WTC11 (cell line): ENCODE data around the gene STT3B. TPM values are rescaled to one million over a fixed set of nuclear protein-coding genes. Genes with fewer than 3 reads are reported as not detected.

ENCODE experiments used
- ATAC-seq: fragments of 200-7000 bp; cut with Tn5 transposase; 2 replicates; pipeline ENCODE4 v1.10.0; 2021; ENCODE audit warnings: mild to moderate bottlenecking, moderate library complexity
- CTCF ChIA-PET: fragments of 300-600 bp; sonication (Branson Sonifier 250); formaldehyde crosslinking; loops from one replicate; lab custom pipeline; 2021; ENCODE audit warnings: antibody characterized with exemption; lab: Charles Lee
- POLR2A ChIA-PET: fragments of 350-600 bp; sonication (Branson Sonifier 250); formaldehyde crosslinking; loops from one replicate; lab custom pipeline; 2021; ENCODE audit warnings: antibody characterized with exemption; lab: Charles Lee
- DNase-seq: peaks from one replicate; pipeline ENCODE4 v3.0.0; 2021; ENCODE audit warnings: low spot score
- H3K27ac Mint-ChIP-seq: 2 replicates; pipeline ENCODE4 v1.8.0; 2021; ENCODE audit warnings: mixed read lengths
- H3K27me3 Mint-ChIP-seq: 2 replicates; pipeline ENCODE4 v1.8.0; 2021; ENCODE audit warnings: low read depth, mild to moderate bottlenecking, moderate library complexity, mixed read lengths
- H3K36me3 Mint-ChIP-seq: 2 replicates; pipeline ENCODE4 v1.8.0; 2021; ENCODE audit warnings: mixed read lengths
- H3K4me1 Mint-ChIP-seq: 2 replicates; pipeline ENCODE4 v1.8.0; 2022; ENCODE audit warnings: mixed read lengths
- H3K4me3 Mint-ChIP-seq: 2 replicates; pipeline ENCODE4 v1.8.0; 2021; ENCODE audit warnings: mild to moderate bottlenecking, moderate library complexity, mixed read lengths
- H3K9me3 Mint-ChIP-seq: 2 replicates; pipeline ENCODE4 v1.8.0; 2021; ENCODE audit warnings: mixed read lengths
- ELF4 ChIP-seq: sonication (generic); formaldehyde crosslinking; IDR thresholded peaks from 2 replicates; pipeline ENCODE4 v1.8.1; 2022; ENCODE audit warnings: low read depth, mild to moderate bottlenecking, moderate library complexity, missing genetic modification reagents
- GRHL2 ChIP-seq: fragments of 250-450 bp; sonication (Bioruptor Pico); IDR thresholded peaks from 2 replicates; pipeline ENCODE4 v1.8.0; 2022; ENCODE audit warnings: mild to moderate bottlenecking, moderate library complexity; ENCODE audit not compliant: insufficient replicate concordance, severe bottlenecking
- GTF2I ChIP-seq: fragments of 250-450 bp; sonication (Bioruptor Pico); conservative IDR thresholded peaks from 2 replicates; pipeline ENCODE4 v1.4.0; 2021; ENCODE audit warnings: mild to moderate bottlenecking
- IRF2 ChIP-seq: sonication (generic); formaldehyde crosslinking; IDR thresholded peaks from 2 replicates; pipeline ENCODE4 v1.8.0; 2022; ENCODE audit warnings: low read depth, missing genetic modification reagents, borderline replicate concordance
- JUN ChIP-seq: sonication (generic); formaldehyde crosslinking; IDR thresholded peaks from 2 replicates; pipeline ENCODE4 v1.8.0; 2023; ENCODE audit warnings: mild to moderate bottlenecking, missing genetic modification reagents
- MXD4 ChIP-seq: fragments of 250-450 bp; sonication (Bioruptor Pico); IDR thresholded peaks from 2 replicates; pipeline ENCODE4 v1.8.0; 2021; ENCODE audit warnings: mild to moderate bottlenecking, moderate library complexity, borderline replicate concordance
- NFATC4 ChIP-seq: fragments of 250-450 bp; sonication (Bioruptor Pico); IDR thresholded peaks from 2 replicates; pipeline ENCODE4 v1.9.0; 2021; ENCODE audit warnings: mild to moderate bottlenecking
- NR1H2 ChIP-seq: sonication (generic); formaldehyde crosslinking; IDR thresholded peaks from 2 replicates; pipeline ENCODE4 v1.9.0; 2021; ENCODE audit warnings: mild to moderate bottlenecking, moderate library complexity, missing genetic modification reagents
- NR2C2 ChIP-seq: sonication (generic); formaldehyde crosslinking; IDR thresholded peaks from 2 replicates; pipeline ENCODE4 v1.8.0; 2022; ENCODE audit warnings: mild to moderate bottlenecking, missing genetic modification reagents
- TEAD4 ChIP-seq: sonication (generic); formaldehyde crosslinking; IDR thresholded peaks from 2 replicates; pipeline ENCODE4 v1.8.0; 2022; ENCODE audit warnings: mild to moderate bottlenecking, missing genetic modification reagents
- ZNF396 ChIP-seq: fragments of 250-450 bp; sonication (Bioruptor Pico); IDR thresholded peaks from 2 replicates; pipeline ENCODE4 v1.8.0; 2021; ENCODE audit warnings: mild to moderate bottlenecking, moderate library complexity, borderline replicate concordance
- ZNF423 ChIP-seq: fragments of 250-450 bp; sonication (Bioruptor Pico); IDR thresholded peaks from 2 replicates; pipeline ENCODE4 v2.1.2; 2022; ENCODE audit warnings: mild to moderate bottlenecking, moderate library complexity
- total RNA-seq: library from RNA; stranded (reverse); gene quantifications from 3 replicates; pipeline ENCODE4 v1.2.3, GENCODE V29; 2021
- TF ChIP-seq, protein P1 (sequence below): sonication (generic); formaldehyde crosslinking; IDR thresholded peaks from 2 replicates; pipeline ENCODE4 v1.8.1; 2022; ENCODE audit warnings: mild to moderate bottlenecking, missing genetic modification reagents, moderate library complexity, borderline replicate concordance
- TF ChIP-seq, protein P2 (sequence below): sonication (generic); formaldehyde crosslinking; IDR thresholded peaks from 2 replicates; pipeline ENCODE4 v1.8.0; 2022; ENCODE audit warnings: mild to moderate bottlenecking, missing genetic modification reagents
- TF ChIP-seq, protein P3 (sequence below): fragments of 250-450 bp; sonication (Bioruptor Pico); IDR thresholded peaks from 2 replicates; pipeline ENCODE4 v2.1.2; 2022; ENCODE audit warnings: mild to moderate bottlenecking, moderate library complexity
- TF ChIP-seq, protein P4 (sequence below): sonication (generic); formaldehyde crosslinking; IDR thresholded peaks from 2 replicates; pipeline ENCODE4 v1.8.0; 2022; ENCODE audit warnings: mild to moderate bottlenecking, missing genetic modification reagents
- TF ChIP-seq, protein P5 (sequence below): fragments of 250-450 bp; sonication (Bioruptor Pico); IDR thresholded peaks from 2 replicates; pipeline ENCODE4 v1.9.0; 2021; ENCODE audit warnings: moderate library complexity, mild to moderate bottlenecking, inconsistent platforms, borderline replicate concordance
- TF ChIP-seq, protein P6 (sequence below): sonication (generic); formaldehyde crosslinking; IDR thresholded peaks from 2 replicates; pipeline ENCODE4 v1.8.0; 2022; ENCODE audit warnings: missing genetic modification reagents
- TF ChIP-seq, protein P7 (sequence below): sonication (generic); formaldehyde crosslinking; IDR thresholded peaks from 2 replicates; pipeline ENCODE4 v1.8.1; 2023; ENCODE audit warnings: mild to moderate bottlenecking, moderate library complexity, missing genetic modification reagents

STT3B gene
- total RNA-seq, 1 experiment from 2014 or later: 103 TPM

DNA sequence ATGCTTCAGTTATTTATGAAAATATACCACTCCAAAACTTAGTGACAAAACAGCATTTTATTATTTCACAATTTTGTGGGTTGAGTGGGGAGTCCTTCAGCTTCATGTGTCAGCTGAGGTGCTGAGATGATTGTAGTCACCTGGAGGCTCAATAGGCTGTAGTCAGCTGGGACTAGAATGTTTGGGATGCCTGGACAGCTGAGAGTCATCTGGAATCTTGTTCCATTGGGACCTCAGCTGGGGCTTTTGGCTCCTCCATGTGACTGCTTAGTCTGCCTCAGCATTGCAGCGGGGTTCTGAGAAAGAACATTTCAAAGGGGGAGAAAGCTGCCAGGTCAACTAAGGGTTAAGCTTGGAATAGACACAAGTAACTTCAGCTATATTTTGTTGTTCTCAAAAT is 13.4 kb downstream of the STT3B start:
- CTCF ChIA-PET: interaction anchor here (0.7 to 1.7 kb wide), 4 partner anchors 13 to 475 kb away, joined by 3 to 9 read pairs (median 5); partner anchors contain the start of gene STT3B
- ATAC-seq (peak; percentile 38; the same call in 1 of the 2 replicates), DNase-seq (no peak)
- peak overlapping the region; percentile 17; the same call in 1 of the 2 replicates for H3K27ac Mint-ChIP-seq
- H3K36me3 Mint-ChIP-seq: no peaks in the 10 kb centered on the region
- no peaks in the 10 kb centered on the region for H3K9me3 Mint-ChIP-seq
- TF ChIP-seq, protein P1, sequence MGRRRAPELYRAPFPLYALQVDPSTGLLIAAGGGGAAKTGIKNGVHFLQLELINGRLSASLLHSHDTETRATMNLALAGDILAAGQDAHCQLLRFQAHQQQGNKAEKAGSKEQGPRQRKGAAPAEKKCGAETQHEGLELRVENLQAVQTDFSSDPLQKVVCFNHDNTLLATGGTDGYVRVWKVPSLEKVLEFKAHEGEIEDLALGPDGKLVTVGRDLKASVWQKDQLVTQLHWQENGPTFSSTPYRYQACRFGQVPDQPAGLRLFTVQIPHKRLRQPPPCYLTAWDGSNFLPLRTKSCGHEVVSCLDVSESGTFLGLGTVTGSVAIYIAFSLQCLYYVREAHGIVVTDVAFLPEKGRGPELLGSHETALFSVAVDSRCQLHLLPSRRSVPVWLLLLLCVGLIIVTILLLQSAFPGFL (CRISPR knock-in tag): no peak
- TF ChIP-seq, all 79 proteins: peak for 0
- Mint-ChIP-seq H3K4me3 (no peak overlapping the region), H3K27me3 (no peaks in the 10 kb centered on the region), H3K4me1 (peaks cover 60% of the 10 kb centered on the region)
- POLR2A ChIA-PET: interaction anchor here (0.6 to 1.9 kb wide), 2 partner anchors 13 to 20 kb away, joined by 3 to 11 read pairs; partner anchors contain the start of gene STT3B

DNA sequence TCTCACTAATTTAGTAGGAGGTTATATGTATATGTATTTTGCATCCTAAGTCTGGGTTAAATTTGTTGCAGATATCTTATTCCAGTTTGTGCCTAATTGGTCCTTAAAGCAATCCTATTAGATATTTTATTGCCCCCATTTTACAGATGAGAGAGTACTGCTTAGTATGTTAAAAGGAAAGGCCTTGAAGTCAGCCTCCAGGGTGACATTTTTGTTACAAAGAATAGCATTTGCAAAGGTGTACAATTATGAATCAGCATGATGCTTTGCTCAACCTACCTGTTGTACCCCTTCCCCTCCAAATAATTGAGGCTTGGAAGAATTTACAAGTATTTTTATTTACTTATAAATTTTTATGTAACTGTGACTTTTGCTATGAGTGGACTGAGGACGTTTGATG is 14.0 kb downstream of the STT3B start:
- no peak overlapping the region for H3K4me3 Mint-ChIP-seq
- DNase-seq: no peak
- peaks cover 62% of the 10 kb centered on the region for H3K4me1 Mint-ChIP-seq
- peaks cover under 1% of the 10 kb centered on the region; the same call in 1 of the 2 replicates for H3K36me3 Mint-ChIP-seq
- H3K27ac Mint-ChIP-seq: no peak overlapping the region
- ATAC-seq: no peak
- POLR2A ChIA-PET: interaction anchor here (1.9 kb wide), 1 partner anchor 14 kb away, joined by 11 read pairs; the partner anchor contains the start of gene STT3B
- peaks cover under 1% of the 10 kb centered on the region; the same call in 1 of the 2 replicates for H3K9me3 Mint-ChIP-seq
- no peaks in the 10 kb centered on the region for H3K27me3 Mint-ChIP-seq
- TF ChIP-seq, protein P2, sequence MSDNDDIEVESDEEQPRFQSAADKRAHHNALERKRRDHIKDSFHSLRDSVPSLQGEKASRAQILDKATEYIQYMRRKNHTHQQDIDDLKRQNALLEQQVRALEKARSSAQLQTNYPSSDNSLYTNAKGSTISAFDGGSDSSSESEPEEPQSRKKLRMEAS (CRISPR knock-in tag): no peak
- no peak for TF ChIP-seq NR1H2 (CRISPR knock-in tag)
- TF ChIP-seq, protein P3, sequence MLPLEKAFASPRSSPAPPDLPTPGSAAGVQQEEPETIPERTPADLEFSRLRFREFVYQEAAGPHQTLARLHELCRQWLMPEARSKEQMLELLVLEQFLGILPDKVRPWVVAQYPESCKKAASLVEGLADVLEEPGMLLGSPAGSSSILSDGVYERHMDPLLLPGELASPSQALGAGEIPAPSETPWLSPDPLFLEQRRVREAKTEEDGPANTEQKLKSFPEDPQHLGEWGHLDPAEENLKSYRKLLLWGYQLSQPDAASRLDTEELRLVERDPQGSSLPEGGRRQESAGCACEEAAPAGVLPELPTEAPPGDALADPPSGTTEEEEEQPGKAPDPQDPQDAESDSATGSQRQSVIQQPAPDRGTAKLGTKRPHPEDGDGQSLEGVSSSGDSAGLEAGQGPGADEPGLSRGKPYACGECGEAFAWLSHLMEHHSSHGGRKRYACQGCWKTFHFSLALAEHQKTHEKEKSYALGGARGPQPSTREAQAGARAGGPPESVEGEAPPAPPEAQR (CRISPR knock-in tag): no peak
- TF ChIP-seq GTF2I (CRISPR knock-in tag): no peak
- TF ChIP-seq JUN (CRISPR knock-in tag): no peak
- TF ChIP-seq, protein P4, sequence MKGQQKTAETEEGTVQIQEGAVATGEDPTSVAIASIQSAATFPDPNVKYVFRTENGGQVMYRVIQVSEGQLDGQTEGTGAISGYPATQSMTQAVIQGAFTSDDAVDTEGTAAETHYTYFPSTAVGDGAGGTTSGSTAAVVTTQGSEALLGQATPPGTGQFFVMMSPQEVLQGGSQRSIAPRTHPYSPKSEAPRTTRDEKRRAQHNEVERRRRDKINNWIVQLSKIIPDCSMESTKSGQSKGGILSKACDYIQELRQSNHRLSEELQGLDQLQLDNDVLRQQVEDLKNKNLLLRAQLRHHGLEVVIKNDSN (CRISPR knock-in tag): no peak
- TF ChIP-seq, protein P5, sequence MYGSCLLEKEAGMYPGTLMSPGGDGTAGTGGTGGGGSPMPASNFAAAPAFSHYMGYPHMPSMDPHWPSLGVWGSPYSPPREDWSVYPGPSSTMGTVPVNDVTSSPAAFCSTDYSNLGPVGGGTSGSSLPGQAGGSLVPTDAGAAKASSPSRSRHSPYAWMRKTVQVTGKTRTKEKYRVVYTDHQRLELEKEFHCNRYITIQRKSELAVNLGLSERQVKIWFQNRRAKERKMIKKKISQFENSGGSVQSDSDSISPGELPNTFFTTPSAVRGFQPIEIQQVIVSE (CRISPR knock-in tag): no peak
- no peak for TF ChIP-seq ZNF423 (CRISPR knock-in tag)
- no peak for TF ChIP-seq NR2C2 (CRISPR knock-in tag)
- no peak for TF ChIP-seq MXD4
- TF ChIP-seq, protein P6, sequence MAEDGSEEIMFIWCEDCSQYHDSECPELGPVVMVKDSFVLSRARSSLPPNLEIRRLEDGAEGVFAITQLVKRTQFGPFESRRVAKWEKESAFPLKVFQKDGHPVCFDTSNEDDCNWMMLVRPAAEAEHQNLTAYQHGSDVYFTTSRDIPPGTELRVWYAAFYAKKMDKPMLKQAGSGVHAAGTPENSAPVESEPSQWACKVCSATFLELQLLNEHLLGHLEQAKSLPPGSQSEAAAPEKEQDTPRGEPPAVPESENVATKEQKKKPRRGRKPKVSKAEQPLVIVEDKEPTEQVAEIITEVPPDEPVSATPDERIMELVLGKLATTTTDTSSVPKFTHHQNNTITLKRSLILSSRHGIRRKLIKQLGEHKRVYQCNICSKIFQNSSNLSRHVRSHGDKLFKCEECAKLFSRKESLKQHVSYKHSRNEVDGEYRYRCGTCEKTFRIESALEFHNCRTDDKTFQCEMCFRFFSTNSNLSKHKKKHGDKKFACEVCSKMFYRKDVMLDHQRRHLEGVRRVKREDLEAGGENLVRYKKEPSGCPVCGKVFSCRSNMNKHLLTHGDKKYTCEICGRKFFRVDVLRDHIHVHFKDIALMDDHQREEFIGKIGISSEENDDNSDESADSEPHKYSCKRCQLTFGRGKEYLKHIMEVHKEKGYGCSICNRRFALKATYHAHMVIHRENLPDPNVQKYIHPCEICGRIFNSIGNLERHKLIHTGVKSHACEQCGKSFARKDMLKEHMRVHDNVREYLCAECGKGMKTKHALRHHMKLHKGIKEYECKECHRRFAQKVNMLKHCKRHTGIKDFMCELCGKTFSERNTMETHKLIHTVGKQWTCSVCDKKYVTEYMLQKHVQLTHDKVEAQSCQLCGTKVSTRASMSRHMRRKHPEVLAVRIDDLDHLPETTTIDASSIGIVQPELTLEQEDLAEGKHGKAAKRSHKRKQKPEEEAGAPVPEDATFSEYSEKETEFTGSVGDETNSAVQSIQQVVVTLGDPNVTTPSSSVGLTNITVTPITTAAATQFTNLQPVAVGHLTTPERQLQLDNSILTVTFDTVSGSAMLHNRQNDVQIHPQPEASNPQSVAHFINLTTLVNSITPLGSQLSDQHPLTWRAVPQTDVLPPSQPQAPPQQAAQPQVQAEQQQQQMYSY: no peak
- no peak for TF ChIP-seq ELF4 (CRISPR knock-in tag)
- no peak for TF ChIP-seq ZNF396 (CRISPR knock-in tag)
- no peak for TF ChIP-seq NFATC4 (CRISPR knock-in tag)
- TF ChIP-seq, protein P7, sequence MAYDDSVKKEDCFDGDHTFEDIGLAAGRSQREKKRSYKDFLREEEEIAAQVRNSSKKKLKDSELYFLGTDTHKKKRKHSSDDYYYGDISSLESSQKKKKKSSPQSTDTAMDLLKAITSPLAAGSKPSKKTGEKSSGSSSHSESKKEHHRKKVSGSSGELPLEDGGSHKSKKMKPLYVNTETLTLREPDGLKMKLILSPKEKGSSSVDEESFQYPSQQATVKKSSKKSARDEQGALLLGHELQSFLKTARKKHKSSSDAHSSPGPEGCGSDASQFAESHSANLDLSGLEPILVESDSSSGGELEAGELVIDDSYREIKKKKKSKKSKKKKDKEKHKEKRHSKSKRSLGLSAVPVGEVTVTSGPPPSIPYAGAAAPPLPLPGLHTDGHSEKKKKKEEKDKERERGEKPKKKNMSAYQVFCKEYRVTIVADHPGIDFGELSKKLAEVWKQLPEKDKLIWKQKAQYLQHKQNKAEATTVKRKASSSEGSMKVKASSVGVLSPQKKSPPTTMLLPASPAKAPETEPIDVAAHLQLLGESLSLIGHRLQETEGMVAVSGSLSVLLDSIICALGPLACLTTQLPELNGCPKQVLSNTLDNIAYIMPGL (CRISPR knock-in tag): no peak
- TF ChIP-seq IRF2: no peak
- TF ChIP-seq TEAD4: no peak
- TF ChIP-seq GRHL2: no peak
- TF ChIP-seq, all 79 proteins: peak for 0
- CTCF ChIA-PET: interaction anchor here (1.1 to 1.7 kb wide), 3 partner anchors 14 to 19 kb away, joined by 3 to 9 read pairs (median 4); partner anchors contain the start of gene STT3B
